Measurements from ENCODE around the gene FAM209A.
"Not testable (repeated sequence)": the region's sequence is repeated elsewhere in the genome, so short reads cannot be mapped to it uniquely, and the experiment has no call there.

Gene FAM209A, protein sequence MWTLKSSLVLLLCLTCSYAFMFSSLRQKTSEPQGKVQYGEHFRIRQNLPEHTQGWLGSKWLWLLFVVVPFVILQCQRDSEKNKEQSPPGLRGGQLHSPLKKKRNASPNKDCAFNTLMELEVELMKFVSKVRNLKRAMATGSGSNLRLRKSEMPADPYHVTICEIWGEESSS

DNA sequence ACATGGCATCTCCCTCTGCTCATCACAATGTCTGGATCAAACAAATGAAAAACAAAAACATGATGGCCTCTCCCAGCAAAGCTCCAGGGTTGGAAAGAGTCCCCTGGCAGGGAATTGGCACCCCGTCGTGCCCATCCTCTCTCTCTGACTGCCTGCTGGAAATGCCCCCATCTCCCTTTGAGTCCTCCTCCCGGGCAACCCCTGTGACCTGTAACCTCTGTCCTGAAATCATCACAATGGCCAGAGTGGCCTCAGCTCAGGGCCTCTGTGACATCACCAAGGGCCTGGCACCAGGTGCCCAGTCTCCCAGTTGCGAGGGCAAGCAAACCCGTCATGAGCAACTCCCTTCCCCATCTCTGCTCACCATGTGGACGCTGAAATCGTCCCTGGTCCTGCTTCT, at the start of gene FAM209A:
FAM209A (plus strand) TSS at position 301 of the 400 bp plus-strand sequence; CDS start at position 366, 65 bp downstream.
- DNase-seq (ENCODE audit: low read depth in 3 of 3, low spot score in 1 of 3): not testable (repeated sequence)

DNA sequence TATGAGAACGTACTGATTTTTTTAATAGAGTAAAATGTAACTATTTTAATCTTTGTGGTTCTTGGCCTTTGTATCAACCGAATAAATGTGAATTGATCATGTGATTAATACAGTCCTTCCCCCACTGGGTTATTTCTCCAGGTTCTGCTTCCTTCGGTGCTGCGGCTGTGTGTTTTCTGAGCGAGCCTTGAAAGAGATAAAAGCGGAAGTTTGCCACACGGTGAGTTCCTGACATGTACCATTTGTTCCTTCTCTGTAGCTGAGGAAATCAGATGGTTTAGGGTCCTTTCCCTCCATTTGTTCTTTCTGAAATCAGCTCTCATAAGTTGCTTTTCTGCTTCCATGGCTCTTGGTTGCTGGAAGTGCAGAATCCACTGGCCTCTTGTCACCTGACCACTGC, 40.6 kb upstream of the FAM209A start:
- DNase-seq (ENCODE audit: low read depth in 3 of 3, low spot score in 1 of 3): no peak

DNA sequence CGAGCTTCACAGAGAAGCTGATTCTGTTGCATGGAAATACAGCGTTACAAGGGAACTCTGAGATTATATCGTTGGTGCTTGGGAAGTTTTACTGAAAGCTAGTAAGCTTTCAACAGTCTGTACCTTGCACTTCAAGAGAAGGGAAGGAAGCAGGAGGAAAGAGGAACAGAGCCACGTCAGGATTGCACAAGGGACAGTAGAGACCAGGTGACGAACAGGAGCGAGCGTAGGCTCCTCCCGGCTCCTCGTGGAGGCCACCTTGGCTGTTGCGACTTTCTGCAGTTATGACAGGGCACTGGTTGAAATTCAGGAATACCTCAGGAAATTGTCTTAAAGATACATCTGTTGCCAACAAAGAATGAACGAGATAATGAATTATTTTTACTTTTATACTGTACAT, 37.3 kb upstream of the FAM209A start:
- no peak for DNase-seq (ENCODE audit: low read depth in 3 of 3, low spot score in 1 of 3)

DNA sequence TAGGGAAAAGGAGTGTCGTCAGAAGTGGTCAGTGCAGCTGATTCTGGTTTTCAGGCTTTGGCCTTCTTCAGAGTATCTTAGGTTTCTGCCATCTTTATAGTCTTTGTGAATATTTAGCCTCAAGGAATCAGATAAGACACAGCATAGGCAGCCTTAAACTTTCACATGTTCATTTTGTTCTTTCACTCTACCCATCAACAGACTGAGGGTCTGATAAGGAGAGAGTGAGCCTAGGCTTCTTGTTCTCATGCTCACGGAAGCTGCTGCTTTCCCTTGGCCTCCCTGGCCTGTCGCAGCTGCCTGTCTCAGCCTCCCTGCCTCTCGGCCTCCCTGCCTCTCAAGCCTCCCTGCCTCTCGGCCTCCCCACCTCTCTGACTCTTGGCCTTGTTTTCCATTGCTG, 36.0 kb upstream of the FAM209A start:
- DNase-seq (ENCODE audit: low read depth in 3 of 3, low spot score in 1 of 3): no peak

DNA sequence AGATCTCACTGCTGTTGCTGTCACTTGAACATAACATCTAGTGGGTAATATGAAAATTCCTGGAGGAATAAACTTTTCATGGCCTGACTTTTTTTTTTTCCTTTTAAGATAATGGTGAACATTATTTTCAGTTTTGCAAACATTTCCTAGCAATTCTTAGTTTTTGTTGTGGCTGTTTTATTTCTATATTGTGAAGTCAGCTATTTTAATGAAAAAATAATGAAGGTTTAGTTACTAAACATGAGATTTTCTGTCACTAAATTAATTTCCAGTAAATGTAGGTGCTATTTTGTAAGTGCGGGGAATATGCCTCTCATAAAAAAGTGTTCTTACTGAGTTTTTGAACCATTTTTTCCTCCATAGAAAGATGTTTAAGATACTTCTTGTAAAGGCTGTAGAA, 23.4 kb upstream of the FAM209A start:
- DNase-seq (ENCODE audit: low read depth in 3 of 3, low spot score in 1 of 3): no peak

DNA sequence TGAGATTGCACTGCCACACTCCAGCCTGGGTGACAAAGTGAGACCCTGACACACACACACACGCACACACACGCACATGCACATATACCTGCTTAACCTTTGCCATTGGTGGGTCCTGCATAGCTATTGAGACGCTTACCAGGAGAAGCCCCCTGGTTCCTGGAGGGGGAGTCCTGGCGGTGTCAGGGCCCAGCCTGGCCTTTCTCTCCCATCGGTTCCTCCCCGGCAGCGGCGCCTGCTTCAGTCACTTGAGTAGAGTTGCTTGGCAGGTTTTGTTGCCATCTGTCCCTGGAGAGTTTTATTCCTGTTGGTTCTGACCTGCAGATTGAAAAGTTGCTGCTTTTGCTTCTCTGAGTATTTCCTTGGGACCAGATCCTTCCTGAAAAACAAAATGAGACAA, 20.6 kb upstream of the FAM209A start:
- DNase-seq (ENCODE audit: low read depth in 3 of 3, low spot score in 1 of 3): no peak

DNA sequence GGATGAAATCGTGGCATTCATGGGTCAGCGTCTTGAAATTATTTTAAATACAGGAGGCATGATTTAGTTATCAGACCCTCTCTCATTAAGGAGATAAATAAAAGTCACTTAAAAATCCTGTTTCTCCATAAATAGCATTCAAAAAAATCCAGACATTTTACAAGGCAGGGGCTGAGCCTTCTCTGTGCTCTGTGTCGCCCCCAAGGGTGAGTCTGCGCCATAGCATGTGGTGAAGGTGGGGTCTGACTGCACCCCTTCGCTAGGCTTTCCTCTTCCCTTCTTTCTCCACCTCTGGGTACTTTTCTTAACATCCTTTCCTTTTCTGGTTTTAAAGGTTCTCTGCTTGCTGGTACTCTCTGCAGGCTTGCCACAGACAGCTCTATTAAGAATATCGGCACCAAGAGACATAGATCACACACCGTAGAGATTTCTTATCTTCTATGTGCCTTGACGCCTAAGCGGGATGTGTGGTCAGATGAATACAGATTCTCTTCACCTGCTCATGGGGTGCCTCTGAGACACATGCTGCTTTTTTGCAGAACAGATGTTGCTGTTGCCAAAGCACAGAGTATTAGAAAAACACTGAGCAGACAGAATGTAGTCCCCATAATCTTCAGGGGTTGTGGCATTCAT, 20.1 kb upstream of the FAM209A start:
- no peak for DNase-seq (ENCODE audit: low read depth in 3 of 3, low spot score in 1 of 3)

DNA sequence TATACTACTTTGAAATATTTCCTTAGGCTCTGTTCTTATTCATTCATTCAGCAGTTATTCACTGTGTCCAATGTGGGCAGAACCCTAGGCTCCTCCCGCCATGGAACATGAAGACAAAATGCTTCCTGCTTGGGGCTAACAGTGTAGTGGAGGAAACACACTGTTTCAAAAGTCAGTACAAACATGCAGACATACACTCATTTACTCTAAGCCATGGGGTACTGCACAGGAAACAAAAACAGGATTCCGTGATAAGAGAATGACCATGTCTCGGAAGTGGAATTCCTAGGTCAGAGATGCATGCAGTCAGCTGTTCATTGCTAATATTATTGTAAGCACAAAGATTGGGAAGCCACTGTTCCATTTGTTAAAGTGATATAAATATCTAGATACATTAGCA, 18.4 kb upstream of the FAM209A start:
- no peak for DNase-seq (ENCODE audit: low read depth in 3 of 3, low spot score in 1 of 3)

DNA sequence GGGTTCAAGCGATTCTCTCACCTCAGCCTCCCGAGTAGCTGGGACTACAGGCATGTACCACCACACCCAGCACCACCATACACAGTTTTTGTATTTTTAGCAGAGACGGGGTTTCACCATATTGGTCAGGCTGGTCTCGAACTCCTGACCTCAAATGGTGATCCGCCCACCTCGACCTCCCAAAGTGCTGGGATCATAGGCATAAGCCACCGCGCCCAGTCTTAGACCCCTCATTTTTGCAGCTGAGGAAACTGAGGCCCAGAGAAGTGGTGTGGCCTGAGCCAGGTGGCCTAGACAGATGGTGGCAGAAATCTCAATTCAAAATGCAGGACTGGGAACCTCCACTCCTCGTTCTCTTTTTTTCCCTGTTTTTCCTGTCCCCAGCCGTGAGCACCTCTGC, 12.6 kb upstream of the FAM209A start:
- DNase-seq (ENCODE audit: low read depth in 3 of 3, low spot score in 1 of 3): no peak

DNA sequence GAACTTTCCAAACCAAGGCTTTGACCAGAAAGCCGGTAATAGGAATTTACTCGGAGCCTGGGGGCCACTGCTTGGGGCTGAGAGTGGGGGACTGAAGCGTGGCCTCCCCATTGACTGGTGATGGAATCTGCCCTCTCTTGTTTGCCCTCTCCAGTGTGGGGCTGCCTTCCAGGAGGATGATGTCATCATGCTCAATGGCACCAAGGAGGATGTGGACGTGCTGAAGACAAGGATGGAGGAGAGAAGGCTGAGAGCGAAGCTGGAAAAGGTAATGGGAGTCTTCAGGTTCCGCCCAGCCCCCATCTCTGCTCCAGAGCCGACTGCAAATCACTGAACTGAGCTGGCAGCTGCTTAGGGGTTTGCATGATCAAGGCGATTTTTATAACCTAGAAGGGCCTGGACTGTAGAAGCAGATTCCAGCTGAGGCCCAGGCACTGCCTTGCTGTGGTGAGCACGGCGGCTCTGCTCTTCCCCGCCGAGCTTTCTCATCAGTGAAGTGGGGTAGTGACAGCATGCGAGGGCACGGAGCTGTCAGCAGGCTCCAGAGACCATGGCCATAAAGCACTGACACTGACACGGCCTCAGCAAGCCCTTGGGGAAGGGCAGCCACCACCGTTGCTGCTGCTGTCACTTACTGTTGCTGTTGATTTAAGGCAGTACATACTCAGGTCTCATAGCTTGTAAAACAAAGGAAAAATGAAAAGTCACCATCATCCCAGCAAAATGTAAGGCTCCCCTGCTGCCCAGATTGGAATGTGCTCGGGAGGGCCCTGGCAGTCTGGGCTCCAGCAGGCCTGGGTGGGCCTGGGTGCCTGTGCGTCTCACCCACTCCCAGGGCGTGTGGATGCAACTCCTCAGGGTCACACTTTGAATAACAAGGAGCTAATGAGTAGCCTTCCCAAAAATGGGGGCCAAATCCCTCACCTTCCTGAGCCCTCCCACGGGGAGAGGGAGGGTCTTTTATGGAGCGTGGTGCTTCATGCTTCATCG, 11.1 kb upstream of the FAM209A start:
- no peak for DNase-seq (ENCODE audit: low read depth in 3 of 3, low spot score in 1 of 3)

DNA sequence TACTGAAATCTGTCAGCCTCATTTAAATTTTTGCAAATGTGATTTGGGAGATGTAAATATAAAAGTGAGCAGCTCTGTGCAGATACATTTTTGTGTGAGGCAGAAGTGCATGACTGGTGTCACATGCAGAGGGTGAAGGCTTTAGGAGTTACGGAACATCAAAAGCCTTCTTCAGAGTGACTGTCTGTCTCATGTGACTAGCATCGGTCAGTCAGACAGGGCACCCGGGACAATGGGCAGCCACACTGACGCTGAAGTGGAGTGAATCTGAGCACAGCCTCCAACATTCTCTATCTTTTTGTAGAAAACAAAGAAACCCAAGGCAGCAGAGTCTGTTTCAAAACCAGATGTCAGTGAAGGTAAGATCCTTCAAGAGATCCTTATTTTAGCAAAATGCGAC, 7.9 kb upstream of the FAM209A start:
- no peak for DNase-seq (ENCODE audit: low read depth in 3 of 3, low spot score in 1 of 3)

DNA sequence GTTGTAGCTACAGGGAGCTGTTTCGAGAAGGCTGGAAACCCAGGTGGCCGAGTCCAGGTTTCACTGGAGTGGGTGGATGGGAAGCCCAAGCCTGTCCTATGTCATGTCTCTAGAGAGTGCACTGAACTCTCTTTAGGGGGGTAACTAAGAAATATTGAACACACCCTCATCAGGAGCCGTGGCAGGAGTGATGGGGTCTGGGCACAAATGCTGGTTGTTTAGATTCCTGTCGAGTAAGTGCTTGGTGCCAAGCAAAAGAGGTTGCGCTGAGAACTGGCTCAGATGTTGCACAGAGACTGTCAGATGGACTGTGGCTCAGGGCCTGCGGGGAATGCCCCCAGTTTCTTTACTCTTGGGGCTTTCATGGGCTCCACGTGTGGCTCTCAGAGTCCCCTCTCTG, 7.3 kb upstream of the FAM209A start:
- DNase-seq (ENCODE audit: low read depth in 3 of 3, low spot score in 1 of 3): no peak

DNA sequence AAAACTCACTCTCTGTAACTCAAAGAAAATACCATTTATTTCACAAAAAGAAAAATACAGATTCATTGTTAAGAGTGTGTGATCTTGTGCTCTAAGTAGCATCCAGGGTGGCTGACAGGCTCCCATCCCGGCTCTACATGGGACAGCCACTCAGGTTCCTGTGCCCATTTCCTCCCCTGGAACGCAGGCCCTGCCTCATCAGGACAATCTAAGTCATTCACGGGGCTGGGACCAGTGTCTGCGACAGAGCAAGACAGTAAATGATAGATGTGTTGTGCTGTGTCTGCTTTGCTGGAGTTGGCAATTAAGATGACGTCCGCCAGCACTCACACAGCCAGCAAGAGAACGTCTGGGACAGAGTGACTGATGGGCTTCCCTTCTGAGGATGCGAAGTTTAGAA, 6.9 kb upstream of the FAM209A start:
- no peak for DNase-seq (ENCODE audit: low read depth in 3 of 3, low spot score in 1 of 3)

DNA sequence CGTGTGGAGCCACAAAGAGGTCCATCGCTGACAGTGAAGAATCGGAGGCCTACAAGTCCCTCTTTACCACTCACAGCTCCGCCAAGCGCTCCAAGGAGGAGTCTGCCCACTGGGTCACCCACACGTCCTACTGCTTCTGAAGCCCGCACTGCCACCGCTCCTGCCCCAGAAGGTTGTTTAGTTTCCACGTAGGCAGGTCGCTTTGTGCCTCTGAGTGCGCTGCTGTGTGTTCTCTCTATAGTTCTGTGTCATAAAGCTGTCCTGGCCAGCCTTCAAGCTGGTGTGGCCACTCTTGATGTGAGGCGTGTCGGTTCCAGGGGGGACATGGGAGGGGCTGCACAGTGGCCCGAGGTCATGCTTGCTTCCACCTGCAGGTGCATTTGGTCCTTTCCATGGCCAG, 6.4 kb upstream of the FAM209A start:
- no peak for DNase-seq (ENCODE audit: low read depth in 3 of 3, low spot score in 1 of 3)

DNA sequence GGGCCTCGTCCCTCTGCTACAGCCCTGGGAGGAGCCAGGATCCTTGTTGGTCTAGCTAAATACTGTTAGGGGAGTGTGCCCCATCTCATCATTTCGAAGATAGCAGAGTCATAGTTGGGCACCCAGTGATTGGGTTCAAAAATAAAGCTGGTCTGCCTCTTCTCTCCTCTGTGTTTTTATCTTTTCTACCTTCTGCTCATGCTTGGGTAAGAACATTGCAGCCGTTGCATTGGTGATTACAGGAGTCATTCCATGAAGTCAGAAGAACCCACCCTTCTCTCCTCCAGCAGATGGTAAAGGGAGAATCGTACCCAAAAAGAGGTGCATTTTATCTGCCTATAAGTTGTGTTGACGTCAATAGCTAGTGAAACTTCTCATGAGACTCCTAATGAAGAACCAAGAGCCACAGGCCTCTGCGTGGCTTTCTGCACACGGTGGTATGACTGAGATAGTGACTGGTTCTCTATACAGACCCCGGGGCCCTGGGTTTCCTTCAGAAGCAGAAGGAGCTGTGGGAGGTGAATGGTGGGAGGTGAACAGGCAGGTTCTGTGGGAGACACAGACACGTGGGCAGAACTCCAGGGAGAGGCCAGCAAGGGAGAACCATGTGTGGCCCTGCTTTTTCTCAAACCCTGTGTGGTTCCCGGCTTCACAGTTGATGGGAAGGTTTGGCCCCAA, 5.7 kb upstream of the FAM209A start:
- DNase-seq (ENCODE audit: low read depth in 3 of 3, low spot score in 1 of 3): no peak

DNA sequence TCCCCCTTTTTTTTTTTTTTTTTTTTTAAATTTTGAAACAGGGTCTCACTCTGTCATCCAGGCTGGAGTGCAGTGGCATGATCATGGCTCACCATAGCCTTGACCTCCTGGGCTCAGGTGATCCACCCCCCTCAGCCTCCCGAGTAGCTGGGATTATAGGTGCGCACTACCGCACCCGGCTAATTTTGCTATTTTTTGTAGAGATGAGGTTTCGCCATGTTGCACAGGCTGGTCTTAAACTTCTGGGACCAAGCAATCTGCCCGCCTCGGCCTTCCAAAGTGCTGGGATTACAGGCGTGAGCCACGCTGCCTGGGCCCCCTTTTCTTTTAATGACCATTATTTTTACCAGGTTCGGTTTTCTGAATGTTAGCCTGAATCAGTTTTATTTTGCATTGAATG, 5.0 kb upstream of the FAM209A start:
- DNase-seq (ENCODE audit: low read depth in 3 of 3, low spot score in 1 of 3): no peak

DNA sequence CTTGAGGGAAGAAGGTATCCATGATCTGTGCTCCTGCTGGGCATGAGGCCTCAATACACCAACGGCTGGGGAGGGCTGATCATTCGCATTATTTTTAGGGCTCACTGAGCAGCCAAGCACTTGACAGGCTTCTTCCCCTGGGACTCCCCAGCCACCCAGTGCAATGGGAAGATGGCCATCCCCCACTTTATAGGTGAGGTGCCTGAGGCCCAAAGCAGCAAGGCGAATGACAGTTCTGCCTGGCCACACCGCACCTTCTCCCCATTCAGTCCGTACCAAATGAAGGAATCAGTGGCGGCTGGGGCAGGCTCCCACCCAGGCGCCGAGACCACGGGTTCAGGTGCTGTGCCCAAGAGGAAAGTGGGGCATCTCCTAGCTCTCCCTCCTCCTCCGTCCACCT, 4.4 kb upstream of the FAM209A start:
- no peak for DNase-seq (ENCODE audit: low read depth in 3 of 3, low spot score in 1 of 3)

DNA sequence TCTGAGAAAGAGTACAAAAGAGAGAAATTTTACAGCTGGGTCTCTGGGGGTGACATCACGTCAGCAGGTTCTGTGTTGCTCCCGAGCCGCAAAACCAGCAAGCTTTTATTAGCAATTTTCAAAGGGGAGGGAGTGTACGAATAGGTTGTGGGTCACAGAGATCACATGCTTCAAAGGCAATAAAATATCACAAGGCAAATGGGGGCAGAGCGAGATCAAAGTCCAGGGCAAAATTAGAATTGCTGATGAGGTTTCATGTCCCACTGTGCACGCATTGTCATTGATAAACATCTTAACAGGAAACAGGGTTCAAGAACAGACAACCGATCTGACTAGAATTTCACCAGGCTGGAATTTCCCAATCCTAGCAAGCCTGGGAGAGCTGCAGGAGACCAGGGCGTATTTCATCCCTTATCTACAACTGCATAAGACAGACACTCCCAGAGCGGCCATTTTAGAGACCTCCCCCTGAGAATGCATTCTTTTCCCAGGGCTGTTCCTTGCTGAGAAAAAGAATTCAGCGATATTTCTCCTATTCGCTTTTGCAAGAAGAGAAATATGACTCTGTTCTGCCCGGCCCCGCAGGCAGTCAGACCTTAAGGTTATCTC, 3.7 kb upstream of the FAM209A start:
- not testable (repeated sequence) for DNase-seq (ENCODE audit: low read depth in 3 of 3, low spot score in 1 of 3)

DNA sequence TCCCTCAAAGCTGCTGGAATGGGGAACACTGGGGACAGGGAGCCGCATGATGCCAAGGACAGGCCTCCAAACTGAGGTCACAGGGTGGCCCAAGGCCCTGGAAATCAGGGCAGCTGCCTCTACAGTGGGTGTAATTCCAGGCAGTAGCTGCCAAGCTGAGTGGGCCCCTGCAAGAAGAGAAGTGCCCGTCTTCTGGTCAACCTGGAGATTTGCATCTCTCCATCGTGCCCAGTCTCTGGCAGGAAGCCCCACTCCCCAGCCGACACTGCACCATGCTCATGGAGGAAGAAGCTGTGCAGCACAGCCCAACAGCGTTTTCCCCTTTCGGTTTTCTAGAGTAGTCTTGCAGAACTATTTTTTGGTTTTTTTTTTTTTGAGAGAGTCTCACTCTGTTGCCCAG, 2.2 kb upstream of the FAM209A start:
- DNase-seq (ENCODE audit: low read depth in 3 of 3, low spot score in 1 of 3): no peak

DNA sequence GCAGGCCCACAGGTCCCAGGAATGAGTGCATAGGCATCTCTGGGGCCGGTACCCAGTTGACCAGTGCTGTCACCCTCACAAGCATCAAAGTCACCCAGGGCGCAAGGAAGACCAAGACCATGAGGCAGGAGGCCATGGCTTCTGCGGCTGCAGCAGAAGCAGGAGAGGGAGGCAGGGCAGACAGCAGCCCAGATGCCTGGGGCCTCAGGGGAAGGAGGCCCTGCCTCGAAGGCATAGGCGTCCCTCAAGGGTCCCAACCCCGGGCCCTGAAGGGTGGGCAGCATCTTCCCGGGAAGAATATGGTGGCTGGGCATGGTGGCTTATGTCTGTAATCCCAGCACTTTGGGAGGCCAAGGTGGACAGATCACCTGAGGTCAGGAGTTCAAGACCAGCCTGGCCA, 3.0 kb downstream of the FAM209A start:
- DNase-seq (ENCODE audit: low read depth in 3 of 3, low spot score in 1 of 3): no peak

DNA sequence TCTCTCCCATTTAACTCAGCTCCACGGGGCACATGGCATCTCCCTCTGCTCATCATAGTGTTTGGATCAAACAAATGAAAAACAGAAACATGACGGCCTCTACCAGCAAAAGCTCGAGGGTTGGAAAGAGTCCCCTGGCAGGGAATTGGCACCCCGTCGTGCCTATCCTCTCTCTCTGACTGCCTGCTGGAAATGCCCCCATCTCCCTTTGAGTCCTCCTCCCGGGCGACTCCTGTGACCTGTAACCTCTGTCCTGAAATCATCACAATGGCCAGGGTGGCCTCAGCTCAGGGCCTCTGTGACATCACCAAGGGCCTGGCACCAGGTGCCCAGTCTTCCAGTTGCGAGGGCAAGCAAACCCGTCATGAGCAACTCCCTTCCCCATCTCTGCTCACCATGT, 8.4 kb downstream of the FAM209A start, which contains the start of gene FAM209B:
FAM209B (plus strand) TSS at position 301 of the 400 bp plus-strand sequence; CDS start at position 397, 96 bp downstream.
- not testable (repeated sequence) for DNase-seq (ENCODE audit: low read depth in 3 of 3, low spot score in 1 of 3)

Measured in stimulated activated CD4-positive, alpha-beta T cell treated with anti-CD3 and anti-CD28 coated beads, TNF-alpha, amount 100 ng/mL, for 1 hour (primary cell).